ENCODE data around the gene NDE1.

GRCh38 chr16:15607700-15608396 lies 42.2 kb upstream of the NDE1 start:
- no peak for TF ChIP-seq CTCF (IDR thresholded peaks at IDR 0.05; ENCODE audit: low read length)
- no peak for TF ChIP-seq EZH2 (IDR thresholded peaks at IDR 0.05; ENCODE audit: borderline replicate concordance, low read length)
